GM15510 (cell line): ENCODE measurements around the gene KLC1.

Experiments
- POLR2A ChIP-seq: IDR thresholded peaks from 3 replicates; pipeline ENCODE4 v1.6.1; 2011; ENCODE audit warnings: borderline replicate concordance; ENCODE audit not compliant: insufficient read length; ENCODE audit errors: extremely low read depth

KLC1 gene

DNA sequence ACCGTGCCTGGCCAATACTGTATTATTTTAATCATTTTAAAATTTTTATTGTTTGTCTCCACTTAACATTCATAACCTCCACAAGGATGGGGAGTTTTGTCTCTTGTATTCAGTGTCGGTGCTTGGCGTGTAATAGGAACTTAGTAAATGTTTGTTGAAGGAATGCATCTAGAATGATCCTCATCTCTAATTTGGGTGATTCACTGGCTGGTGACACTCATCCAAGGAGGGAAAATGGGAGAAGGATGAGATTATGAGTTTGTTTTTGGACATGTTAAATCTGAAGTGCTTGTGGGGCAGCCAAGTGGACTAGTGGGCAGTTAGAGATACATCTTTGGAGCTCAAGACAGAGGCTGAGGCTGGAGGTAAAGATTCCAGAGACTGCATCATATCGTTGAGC, 5.1 kb downstream of the KLC1 start:
- no peak for TF ChIP-seq POLR2A

DNA sequence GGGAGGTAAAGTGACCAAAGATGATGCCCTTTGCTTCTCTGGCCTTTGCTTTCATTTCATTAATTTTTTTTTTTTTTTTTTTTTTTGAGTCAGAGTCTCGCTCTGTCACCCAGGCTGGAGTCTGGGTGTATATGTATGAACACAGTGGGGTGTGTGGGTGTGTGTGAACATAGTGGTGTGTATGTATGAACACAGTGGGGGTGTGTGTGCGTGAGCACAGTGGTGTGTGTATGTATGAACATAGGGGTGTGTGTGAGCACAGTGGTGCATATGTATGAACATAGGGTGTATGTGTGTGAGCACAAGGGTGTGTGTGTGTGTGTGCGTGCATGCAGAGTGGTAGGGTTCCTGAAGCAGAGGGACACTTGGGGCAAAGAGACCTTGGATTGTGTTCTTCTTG, 9.6 kb downstream of the KLC1 start:
- TF ChIP-seq POLR2A = no peak

DNA sequence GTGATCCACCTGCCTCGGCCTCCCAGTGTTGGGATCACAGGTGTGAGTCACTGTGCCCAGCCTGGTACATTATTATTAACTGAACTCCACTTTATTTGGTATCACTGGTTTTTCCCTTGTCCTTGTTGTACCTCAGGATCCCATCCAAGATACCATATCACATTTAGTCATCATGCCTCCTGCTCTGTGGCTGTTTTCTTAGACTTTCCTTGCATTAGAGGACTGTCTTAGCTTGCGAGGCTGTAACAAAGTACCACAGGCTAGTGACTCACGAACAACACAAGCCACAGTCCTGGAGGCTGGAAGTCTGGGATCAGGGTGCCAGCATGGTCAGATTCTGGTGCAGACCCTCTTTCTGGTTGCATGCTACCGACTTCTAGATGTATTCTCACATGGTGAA, 12.2 kb downstream of the KLC1 start:
- no peak for TF ChIP-seq POLR2A

DNA sequence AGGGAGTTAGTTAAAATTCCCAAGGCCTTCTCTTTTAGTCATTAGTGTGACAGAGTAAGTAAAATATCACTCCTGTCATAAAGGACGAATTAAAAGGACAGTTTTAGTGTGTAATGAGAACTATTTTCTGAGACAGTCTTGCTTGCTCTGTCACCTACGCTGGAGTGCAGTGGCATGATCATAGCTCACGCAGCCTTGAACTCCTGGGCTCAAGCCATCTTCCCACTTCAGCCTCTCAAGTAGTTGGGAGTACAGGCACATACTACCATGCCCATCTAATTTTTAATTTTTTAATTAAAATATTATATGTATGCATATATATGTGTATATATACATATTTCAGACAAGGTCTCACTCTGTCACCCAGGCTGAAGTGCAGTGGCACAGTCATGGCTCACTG, 17.2 kb downstream of the KLC1 start:
- no peak for TF ChIP-seq POLR2A

DNA sequence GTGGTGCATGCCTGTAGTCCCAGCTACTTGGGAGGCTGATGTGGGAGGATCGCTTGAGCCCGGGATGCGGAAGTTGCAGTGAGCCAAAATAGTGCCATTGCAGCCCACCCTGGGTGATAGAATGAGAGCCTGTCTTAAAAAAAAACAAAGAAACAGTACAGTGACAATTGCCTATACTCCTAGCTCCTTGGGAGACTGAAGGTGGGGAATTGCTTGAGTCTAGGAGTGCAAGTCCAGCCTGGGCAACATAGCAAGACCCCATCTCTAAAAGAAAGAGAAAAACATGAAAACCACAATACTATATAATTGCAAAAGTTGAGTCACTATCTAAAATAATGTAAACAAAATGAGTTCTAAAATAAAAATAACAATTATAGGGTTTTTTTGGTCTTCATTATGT, 20.0 kb downstream of the KLC1 start:
- no peak for TF ChIP-seq POLR2A

DNA sequence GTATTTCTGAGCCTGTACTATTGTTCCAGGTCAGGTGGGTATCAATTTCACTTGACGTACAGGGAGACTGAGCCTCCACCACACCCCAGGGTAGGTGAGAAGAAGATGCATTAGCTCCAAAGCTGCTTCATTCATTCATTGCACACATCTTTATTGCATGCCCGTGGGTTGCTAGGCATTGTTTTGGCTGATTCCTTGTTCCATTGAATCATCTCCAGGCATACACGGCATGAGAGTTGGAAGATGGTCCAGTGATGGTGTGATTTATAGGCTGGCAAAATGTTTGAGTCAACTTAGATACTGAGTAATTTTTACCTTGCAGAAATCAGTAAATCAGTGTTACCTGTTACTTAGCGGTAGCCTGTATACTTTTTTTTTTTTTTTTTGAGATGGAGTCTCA, 21.2 kb downstream of the KLC1 start:
- TF ChIP-seq POLR2A = no peak

DNA sequence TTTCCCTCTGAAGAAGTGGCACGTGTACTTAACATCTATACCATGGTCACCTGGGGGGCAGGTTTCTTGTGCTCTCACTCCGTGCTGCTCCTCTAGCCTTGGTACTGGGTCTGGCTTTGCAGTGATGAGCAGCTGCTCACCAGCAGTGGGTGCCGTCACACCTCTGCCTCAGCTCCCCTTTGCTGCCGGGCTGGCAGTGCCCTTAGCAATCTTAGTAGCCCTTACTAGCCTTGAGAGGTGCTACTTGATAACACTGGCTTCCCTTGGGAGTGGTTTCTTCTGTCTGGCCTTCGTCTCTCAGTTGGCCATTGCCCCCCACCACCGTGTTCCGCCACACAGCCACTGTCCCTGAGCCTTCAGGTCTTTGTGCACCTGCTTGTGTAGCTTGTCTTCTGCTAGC, 22.6 kb downstream of the KLC1 start:
- TF ChIP-seq POLR2A = no peak

DNA sequence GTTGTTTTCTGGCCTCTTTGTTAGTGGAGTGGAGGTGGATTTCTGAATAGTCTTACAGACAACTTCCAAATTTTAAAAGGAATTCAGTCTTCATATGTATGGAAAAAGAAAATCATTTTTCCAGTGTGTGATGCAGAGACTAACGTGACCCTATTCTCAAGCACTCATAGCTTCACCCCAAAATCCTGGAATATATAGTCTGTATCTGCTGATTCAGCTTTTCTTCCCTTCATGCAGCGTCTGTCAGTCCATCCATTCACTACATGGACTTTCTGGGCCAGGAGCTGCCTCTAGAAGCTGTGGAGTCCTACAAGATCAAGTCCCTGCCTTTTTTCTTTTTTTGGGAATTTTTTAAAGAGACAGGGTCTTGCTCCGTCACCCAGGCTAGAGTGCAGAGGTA, 23.8 kb downstream of the KLC1 start:
- no peak for TF ChIP-seq POLR2A

DNA sequence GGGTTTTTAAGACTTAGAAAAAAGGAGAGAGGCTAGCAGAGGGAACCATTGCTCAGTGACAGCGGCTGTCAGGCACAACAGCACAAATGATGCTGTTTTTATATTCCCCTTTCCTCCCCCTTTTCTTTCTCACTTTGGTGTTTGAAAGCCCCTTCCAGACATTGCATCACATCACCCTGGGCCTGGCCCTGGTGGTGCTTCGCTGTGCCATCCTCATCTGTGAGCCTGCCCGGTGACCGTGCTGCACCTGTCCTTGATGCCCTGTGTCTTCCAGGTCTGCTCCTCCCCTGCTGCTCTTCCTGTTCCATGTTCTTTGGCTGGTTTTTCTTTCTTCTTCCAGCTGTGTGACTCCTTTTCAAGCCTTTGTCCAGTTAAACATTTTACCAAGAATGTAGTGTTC, 24.8 kb downstream of the KLC1 start:
- no peak for TF ChIP-seq POLR2A

DNA sequence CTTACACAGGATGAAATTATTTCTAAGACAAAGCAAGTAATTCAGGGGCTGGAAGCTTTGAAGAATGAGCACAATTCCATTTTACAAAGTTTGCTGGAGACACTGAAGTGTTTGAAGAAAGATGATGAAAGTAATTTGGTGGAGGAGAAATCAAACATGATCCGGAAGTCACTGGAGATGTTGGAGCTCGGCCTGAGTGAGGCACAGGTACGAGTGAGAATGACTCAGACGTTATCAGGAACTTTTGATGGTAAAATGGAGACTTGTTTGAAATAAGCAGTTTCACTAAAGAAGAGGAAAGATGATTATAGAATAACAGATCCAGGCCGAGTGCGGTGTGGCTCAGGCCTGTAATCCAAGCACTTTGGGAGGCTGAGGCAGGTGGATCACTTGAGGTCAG, 25.6 kb downstream of the KLC1 start:
- no peak for TF ChIP-seq POLR2A

DNA sequence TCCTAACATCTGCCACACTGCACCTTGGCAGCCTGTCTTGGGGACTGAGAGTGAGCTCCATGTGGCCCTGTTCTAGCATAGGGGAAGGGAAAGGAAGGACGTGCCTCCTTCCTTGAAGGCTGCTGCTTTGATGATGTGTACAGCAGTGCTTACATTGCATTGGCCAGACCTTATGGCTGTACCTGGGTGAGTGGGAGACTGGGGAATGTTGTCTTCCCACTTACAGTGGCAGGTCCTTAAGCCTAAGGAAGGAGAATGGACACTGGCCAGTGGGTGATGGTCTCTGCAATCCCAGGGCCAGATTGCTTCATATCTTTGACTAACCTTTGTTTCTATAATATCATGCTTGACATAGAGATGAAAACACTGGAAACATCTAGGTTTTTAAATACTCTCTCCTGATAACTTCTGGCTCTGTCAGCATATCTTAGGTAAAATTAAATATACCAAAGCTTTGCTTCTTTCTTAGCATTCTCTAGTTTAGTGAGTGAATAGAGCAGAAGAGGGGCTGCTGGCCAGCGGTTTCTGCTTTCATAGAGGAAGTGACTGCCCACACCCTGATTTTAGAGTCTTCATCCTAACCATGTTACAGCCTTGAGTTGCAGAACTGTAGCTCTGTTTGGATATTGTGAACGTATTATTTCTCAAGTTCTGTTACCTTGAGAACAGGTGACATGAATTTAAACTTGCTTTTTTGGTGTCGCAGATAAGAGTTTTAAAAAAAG, 27.2 kb downstream of the KLC1 start:
- no peak for TF ChIP-seq POLR2A

DNA sequence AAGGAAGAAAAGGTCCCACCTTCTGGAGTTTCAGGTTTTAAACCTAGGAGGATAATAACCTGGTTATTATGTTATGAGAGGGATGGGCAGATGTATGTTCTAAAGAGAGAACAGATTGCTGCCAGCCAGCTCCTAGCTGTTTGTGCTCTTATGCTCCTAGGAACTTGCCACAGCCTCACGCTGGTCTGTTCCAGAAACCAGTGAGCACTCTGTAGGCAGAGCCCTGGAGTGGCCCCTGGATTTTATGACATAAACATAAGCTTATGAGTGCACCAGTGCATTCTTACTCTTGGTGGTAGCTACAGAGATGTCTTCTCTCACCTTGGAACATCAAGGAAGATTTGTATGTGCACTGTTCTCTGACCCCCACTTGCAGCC, 27.7 kb downstream of the KLC1 start:
- no peak for TF ChIP-seq POLR2A

DNA sequence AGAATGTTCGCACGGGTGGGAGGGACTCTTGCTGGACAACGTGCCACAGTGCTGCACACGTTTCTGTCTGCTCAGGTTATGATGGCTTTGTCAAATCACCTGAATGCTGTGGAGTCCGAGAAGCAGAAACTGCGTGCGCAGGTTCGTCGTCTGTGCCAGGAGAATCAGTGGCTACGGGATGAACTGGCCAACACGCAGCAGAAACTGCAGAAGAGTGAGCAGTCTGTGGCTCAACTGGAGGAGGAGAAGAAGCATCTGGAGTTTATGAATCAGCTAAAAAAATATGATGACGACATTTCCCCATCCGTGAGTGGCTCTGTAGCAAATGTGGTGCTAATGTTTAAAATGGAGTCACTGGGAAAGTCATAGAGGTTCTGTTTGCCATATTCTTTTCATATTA, 28.5 kb downstream of the KLC1 start:
- TF ChIP-seq POLR2A = no peak

DNA sequence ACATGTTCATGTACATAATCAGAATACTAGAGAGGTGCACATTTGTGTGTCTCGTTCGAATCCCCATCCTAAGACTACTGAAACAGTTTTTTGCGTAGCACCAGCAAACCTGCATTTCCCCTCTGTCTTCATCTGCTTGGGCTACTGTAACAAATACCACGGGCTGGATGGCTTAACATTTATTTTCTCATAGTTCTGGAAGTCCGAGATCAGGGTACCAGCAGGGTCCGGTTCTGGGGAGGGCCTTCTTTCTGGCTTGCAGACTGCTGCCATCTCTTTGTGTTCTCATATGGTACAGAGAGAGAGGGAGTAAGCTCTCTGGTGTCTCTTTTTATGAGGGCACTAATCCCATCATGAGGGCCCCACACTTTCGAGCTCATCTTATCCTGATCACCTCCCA, 30.6 kb downstream of the KLC1 start:
- TF ChIP-seq POLR2A = no peak

DNA sequence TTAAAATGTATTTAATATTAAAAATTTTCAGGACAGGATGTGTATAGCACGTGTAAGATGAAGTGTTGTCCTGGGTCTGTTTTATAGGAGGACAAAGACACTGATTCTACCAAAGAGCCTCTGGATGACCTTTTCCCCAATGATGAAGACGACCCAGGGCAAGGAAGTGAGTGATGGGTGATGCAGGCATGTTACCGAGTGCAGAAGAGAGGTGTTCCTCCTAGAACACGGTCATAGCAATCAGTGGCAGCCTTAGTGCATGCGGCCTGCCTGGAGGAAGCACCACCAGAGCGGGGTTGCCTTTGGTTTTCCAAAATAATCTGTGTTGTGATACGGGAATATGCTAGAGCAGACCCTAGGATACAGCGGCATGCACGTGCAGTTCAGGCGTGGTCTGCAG, 33.0 kb downstream of the KLC1 start:
- no peak for TF ChIP-seq POLR2A

DNA sequence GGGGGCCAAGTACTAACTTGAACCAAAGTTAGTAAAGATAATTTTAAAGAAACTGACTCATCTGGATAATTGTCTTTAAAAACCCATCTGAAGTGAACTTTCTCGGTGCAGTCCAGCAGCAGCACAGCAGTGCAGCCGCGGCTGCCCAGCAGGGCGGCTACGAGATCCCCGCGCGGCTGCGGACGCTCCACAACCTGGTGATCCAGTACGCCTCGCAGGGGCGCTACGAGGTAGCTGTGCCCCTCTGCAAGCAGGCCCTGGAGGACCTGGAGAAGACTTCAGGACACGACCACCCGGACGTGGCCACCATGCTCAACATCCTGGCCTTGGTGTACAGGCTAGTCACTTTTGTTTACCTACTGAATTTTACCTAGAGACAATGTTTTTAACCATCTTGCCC, 33.6 kb downstream of the KLC1 start:
- no peak for TF ChIP-seq POLR2A

DNA sequence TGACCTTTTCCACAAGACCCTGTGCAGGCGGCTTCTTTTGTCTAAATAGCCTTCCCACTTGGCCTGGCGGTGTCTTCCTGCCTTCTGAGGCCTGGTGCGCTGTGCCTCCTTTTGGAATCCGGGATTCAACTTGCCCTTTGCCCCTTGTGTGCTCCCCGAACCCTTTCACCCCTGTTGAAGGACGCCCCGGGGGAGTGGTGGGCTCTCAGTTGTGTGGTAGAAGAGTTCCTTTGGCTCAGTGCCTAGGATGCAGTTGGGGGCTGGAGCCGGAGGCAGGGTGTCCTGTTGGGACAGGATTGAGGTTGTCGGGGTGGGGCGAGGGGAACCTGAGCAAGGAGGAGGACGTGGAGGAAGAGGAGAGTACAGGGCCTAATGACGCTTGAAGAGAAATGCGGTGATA, 34.5 kb downstream of the KLC1 start:
- no peak for TF ChIP-seq POLR2A

DNA sequence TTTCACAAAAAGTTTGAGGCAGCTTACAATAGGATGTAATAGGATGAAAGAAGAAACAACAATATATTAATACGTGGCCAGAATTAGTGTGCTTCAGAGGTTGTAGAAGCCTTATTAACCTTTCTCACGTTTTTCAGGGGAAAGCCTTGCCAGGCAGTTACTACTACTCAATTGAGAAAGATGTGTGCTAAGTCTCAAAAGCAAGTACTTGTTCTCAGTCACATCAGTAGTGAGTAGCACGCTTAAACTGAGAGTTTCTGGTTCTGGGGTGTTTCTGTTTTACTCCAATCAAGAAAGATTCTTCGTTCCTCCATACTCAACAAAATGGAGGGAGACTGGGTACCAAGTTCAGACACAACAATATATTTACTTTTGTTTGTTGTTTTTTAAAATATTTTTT, 38.7 kb downstream of the KLC1 start:
- no peak for TF ChIP-seq POLR2A

DNA sequence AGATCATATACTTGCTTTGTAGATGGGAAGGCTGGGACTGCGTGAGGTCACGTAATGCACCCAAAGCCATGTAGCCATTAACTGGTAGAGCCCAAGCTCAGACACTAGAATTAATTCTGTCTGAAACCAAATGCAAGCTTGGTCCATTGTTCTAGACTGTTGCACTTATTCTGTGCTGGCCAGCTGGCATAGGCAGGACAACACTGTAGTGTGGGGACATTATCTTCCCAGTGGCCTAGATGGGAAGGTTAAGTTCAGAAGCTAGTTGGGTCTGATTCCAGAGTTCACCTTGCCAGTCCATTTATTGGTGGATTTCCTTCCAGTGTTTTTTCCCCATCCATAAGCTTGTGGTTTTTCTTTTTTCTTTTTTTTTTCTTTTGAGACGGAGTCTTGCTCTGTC, 39.1 kb downstream of the KLC1 start:
- no peak for TF ChIP-seq POLR2A

DNA sequence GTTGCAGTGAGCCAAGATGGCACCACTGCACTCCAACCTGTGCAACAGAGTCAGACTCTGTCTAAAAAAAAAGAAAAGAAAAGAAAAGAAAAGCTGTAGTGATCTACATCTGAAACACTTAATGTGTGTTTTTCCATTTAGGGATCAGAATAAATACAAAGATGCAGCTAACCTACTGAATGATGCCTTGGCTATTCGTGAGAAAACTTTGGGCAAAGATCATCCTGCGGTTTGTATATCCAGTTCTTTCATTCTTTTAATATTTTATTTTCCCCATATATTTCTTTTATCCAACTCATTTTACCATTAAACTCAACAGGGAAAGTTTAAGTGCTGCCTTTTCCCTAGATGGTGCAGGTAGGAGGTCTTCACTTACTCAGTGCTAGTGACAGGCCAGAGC, 40.4 kb downstream of the KLC1 start:
- TF ChIP-seq POLR2A = no peak
